ENCODE data around the gene IL22RA1. TPM values are rescaled to one million over a fixed set of nuclear protein-coding genes. Genes with fewer than 3 reads are reported as not detected.

The IL22RA1 gene
- total RNA-seq, 1 donor, result not detected

DNA sequence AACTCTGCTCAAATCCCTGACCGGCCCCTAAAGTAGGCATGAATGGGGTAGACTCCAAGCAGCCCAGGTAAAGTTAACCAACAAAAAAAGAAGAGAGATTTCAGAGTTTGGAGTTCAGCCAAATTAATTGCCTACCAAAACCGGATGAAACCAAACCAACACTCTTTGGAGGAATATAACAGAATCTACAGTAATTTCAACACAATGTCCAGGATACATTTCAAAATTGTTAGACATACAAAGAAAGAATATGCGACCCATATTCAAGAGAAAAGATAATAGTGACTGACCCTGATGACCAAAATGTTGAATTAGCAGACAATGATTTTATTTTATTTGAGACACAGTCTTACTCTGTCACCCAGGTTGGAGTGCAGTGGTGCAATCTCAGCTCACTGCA, 12.6 kb downstream of the IL22RA1 start:
- TF ChIP-seq, protein P1, sequence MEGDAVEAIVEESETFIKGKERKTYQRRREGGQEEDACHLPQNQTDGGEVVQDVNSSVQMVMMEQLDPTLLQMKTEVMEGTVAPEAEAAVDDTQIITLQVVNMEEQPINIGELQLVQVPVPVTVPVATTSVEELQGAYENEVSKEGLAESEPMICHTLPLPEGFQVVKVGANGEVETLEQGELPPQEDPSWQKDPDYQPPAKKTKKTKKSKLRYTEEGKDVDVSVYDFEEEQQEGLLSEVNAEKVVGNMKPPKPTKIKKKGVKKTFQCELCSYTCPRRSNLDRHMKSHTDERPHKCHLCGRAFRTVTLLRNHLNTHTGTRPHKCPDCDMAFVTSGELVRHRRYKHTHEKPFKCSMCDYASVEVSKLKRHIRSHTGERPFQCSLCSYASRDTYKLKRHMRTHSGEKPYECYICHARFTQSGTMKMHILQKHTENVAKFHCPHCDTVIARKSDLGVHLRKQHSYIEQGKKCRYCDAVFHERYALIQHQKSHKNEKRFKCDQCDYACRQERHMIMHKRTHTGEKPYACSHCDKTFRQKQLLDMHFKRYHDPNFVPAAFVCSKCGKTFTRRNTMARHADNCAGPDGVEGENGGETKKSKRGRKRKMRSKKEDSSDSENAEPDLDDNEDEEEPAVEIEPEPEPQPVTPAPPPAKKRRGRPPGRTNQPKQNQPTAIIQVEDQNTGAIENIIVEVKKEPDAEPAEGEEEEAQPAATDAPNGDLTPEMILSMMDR (IDR thresholded peaks at IDR 0.05; ENCODE audit: insufficient read depth, low read depth, low read length), result no peak
- no peak for DNase-seq (ENCODE audit: low read depth)
- no peak overlapping the region for H3K4me3 ChIP-seq (ENCODE audit: low read depth, low read length)

DNA sequence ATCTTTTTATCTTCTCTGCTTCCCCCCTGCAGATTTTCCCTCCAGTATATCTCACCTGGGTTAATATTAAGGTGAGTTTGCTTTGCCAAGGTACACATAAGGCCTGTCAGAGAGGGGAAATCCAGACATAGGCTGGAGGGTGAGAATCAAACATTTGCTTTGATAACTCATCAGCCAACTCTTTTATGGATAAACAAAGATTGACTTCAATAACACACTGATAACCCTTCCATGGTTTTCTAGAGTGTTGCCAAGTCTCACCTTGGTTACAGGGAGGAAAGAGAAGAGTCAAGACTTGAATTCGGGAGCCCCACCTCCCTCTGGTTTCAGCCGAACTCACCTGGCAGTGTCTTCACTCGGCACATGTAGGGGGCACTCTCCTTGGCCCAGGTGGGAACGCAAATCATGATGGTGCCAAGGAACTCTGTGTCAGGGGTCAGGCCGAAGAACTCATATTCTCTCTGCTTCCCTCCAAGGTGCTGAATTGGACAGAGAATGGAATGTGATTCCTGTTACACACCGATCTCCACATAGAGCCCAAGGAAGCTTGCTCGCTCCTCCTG, 15.1 kb downstream of the IL22RA1 start:
- TF ChIP-seq, protein P1 (IDR thresholded peaks at IDR 0.05; ENCODE audit: insufficient read depth, low read depth, low read length), result no peak
- H3K4me3 ChIP-seq (ENCODE audit: low read depth, low read length), result no peak overlapping the region
- no peak for DNase-seq (ENCODE audit: low read depth)

DNA sequence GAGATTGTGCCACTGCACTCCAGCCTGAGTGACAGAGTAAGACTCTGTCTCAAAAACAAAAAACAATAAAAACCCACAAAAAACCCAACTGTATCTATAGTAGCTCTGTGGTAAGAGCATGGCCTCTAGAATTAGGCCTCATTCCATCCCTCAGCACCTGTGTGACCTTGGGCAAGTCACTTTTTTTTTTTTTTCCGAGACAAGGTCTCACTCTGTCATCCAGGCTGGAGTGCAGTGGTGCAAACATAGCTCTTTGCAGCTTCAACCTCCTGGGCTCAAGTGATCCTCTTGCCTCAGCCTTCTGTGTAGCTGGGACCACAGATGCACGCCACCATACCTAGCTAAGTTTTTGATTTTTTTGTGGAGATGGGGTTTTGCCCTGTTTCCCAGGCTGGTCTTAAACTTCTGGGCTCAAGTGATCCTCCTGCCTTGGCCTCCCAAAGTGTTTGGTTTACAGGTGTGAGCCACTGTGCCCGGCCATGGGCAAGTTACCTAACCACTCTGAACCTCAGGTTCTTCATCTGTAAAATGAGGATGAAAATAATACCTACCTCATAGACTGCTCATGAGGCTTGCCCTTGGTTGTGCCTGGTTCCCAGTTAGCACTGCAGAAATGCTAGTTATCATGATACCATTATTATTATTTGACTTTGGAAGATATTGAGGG, 15.7 kb downstream of the IL22RA1 start:
- H3K4me3 ChIP-seq (ENCODE audit: low read depth, low read length), result no peak overlapping the region
- DNase-seq (ENCODE audit: low read depth), result no peak
- TF ChIP-seq, protein P1 (IDR thresholded peaks at IDR 0.05; ENCODE audit: insufficient read depth, low read depth, low read length), result no peak

DNA sequence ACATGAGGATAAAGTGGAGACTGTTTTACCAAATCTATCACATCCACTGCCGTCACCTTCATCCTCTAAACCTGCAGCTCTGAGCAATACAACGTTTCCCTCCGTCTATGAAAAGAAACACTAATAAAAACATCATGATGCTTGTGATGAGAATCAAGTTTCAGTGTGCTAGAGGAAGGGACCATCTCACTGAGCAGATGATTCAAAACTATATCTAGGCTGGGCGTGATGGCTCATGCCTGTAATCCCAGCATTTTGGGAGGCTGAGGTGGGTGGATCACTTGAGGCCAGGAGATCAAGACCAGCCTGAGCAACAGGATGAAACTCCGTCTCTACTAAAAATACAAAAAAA, 16.3 kb downstream of the IL22RA1 start:
- H3K4me3 ChIP-seq (ENCODE audit: low read depth, low read length), result no peak overlapping the region
- DNase-seq (ENCODE audit: low read depth), result no peak
- TF ChIP-seq, protein P1 (IDR thresholded peaks at IDR 0.05; ENCODE audit: insufficient read depth, low read depth, low read length), result no peak

DNA sequence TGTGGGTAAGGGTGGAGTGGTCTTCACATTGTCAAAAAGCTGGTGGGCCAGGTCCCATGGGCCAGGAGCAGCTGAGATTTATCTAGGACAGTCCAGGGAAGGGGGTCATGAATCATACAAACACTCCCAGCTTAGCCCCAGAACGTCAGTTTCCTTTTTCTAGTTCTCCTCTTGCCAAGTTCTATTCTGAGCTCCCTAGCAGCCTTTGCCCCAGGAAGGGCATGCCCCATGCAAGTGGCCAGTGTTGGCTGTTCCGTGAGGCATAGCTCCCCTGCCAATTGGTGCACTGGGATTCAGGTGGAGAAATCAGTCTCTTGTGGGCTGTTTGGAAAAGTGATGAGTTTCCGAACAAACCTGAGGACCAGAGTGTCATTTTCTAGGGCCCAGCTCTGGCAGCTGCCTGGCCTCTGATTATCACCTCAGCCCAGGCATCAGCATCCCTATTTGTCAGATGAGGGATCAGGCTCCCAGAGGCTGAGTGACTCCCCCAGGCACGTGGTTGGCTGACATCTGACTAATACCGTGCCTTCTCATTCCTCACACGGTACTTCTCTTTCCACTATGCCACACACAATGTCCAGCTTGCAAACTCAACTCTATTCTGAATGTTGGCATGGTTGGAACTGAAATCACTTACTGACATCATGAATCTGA, 16.8 kb downstream of the IL22RA1 start:
- TF ChIP-seq, protein P1 (IDR thresholded peaks at IDR 0.05; ENCODE audit: insufficient read depth, low read depth, low read length), result no peak
- no peak for DNase-seq (ENCODE audit: low read depth)
- H3K4me3 ChIP-seq (ENCODE audit: low read depth, low read length), result no peak overlapping the region

DNA sequence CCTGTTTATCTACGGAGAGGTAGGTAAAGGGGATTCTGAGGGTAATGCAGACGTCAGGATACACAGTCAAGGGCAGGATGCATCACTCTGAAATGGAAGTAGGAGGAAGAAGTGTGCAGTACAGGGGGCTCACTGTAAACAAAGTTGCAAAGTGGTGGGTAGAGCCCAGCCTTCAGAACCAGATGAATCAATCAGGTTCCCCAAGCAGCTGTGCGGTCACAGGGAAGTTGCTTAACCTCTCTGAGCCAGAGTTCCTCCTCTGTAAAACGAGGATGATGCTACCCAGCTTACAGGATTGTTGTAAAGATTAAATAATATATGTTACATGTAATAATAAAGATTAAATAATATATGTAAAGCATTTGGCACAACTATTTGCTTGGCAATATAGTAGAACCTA, 17.5 kb downstream of the IL22RA1 start:
- H3K4me3 ChIP-seq (ENCODE audit: low read depth, low read length), result no peak overlapping the region
- TF ChIP-seq, protein P1 (IDR thresholded peaks at IDR 0.05; ENCODE audit: insufficient read depth, low read depth, low read length), result no peak
- no peak for DNase-seq (ENCODE audit: low read depth)
